AML-193 (cell line): ENCODE results near the gene DUS2.
"Not testable (repeated sequence)": the region's sequence is repeated elsewhere in the genome, so short reads cannot be mapped to it uniquely, and the experiment has no call there.

Source experiments
- DNase-seq, 2 experiments: peaks; one replicate each; lab custom pipeline; 2025; lab: John Stamatoyannopoulos, UW

Gene DUS2

DNA sequence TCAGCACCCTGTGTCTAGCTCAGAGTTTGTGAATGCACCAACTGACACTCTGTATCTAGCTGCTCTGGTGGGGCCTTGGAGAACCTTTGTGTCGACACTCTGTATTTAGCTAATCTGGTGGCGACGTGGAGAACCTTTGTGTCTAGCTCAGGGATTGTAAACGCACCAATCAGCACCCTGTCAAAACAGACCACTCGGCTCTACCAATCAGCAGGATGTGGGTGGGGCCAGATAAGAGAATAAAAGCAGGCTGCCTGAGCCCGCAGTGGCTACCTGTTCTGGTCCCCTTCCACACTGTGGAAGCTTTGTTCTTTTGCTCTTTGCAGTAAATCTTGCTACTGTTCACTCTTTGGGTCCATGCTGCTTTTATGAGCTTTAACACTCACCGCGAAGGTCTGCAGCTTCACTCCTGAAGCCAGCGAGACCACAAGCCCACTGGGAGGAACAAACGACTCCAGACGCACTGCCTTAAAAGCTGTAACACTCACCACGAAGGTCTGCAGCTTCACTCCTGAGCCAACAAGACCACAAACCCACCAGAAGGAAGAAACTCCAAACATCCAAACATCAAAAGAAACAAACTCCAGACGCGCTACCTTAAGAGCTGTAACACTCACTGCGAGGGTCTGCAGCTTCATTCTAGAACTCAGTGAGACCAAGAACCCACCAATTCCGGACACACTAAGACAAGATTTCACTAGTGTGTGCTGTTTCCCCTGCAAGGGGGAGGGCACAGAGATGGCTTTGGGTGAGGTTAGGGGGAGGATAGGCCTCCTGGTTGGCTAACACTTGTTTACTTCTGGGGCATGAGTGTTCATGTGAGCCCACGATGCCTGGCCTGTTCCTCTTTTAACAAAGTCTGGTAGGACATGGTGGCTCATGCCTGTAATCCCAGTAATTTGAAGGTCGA, 24.1 kb upstream of the DUS2 start, which contains the start of gene DPEP2:
Gene DPEP2, minus strand, starts transcription at position 706 of the 910 bp plus-strand sequence. CDS start 6,272 bp downstream, outside the sequence.
- DNase-seq, result peak; percentile 49

DNA sequence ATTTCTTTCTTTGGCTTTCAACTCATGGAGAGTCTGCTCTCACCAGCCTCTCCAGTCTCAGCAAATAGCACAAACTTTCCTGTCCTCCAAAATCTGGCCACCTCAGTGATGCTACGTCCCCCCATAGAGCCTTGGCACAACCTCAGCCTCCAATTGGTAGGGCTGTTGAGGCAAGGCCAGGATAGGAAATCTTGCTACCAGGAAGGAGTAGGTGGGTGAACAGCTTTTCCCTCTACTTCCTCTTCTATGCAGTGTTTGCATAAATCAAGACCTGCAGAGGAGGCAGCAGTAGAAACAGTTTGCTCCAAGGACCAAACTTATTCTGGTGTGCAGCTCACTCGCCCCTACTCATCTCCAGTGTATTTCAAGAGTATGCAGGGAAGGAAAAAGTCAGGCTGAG, 23.1 kb upstream of the DUS2 start:
- peak; percentile 20 to 47 for DNase-seq

DNA sequence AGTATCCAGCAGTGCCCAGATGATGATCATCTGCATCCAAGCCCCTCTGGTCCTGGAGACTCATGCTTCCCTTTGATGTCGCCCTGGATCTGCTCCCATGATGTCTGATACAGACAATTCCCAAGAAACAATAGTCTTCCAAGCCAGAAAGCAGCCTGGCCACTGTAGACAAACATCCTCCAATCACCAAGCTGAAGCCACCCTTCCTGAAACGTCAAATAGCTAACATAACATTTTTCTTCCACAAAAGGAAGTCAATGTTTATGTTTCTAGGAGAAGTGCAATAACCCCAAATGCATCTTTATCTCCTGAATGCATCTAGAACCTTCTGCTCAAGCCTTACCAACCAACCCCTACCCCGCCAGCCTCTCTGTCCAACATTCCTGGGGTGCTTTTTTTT, 22.6 kb upstream of the DUS2 start:
- no peak for DNase-seq

DNA sequence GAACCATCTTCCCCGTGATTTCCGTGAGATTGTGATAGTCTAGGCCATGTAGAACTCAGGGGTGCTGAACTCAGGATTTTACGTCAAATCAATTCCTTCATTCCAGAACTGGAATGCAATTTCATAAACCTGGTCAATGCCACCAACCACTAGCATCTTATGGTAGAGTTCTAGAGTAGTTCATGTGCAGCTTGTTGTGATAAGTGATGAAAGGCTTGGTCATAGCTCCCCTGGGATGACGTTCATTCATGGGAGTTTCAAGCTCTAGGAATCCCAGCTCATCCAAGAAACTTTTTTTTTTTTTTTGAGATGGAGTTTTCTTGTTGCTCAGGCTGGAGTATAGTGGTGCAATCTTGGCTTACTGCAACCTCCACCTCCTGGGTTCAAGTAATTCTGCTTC, 20.1 kb upstream of the DUS2 start:
- no peak for DNase-seq

DNA sequence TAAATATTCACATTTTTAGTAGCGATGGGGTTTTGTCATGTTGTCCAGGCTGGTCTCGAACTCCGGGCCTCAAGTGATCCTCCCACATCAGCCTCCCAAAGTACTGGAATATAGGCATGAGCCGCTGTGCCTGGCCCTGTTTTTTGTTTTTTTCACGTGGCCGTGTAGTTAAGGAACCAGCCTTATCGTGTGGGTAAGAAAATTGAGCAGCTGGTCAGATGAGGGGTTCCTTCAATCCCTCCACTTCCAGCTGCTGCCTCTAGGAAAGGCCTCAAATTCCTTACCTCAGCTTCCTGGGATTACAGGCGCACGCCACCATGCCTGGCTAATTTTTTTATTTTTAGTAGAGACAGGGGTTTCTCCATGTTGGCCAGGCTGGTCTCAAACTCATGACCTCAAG, 17.9 kb upstream of the DUS2 start:
- DNase-seq, result no peak

DNA sequence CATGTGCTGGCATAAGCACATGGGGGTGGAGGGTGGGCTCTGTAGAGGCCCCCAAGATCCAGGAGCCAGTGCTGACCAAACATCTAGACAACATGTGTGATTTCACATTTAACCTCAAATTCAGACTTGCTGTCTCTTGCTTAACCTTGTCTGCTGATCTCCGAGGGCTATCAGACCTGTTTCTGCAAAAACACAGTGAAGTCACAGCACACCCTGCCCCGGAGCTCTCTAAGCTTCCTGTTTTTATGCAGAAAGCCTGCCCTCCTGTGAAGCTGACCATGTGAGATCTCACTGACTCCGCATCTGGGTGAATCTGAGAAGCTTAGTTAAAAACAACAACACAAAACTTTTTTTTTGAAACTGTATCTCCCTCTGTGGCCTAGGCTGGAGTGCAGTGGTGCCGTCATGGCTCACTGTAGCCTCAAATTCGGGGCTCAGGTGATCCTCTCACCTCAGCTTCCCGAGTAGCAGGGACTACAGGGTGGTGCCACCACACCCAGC, 17.2 kb upstream of the DUS2 start:
- DNase-seq, result peak; percentile 95 to 96

DNA sequence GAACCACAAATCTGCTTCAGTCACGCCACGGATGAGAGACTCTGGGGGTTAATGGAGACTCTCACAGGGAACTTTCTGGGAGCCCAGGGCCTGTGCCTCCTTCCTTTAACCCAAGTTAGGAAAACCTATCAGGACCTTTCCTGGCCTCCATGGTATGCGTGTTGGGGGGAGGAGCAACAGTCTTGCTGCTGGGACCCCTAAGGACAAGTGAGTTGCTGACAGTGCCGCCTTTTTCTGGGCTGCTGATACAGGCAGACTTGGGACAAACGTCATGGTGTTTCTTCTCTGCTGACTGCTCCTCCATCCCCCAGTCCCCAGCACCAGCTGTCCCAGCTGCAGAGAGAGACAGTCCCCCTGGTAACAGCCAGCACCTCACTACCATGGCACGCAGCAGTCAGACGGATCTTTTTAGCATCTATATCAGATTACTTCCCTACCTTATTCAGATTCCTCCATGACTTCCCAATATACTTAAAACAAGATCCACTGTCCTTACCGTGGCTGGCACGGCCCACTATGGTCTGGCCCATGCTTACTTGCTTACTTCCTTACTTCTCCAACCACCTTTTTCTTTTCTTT, 13.8 kb upstream of the DUS2 start:
- no peak for DNase-seq

DNA sequence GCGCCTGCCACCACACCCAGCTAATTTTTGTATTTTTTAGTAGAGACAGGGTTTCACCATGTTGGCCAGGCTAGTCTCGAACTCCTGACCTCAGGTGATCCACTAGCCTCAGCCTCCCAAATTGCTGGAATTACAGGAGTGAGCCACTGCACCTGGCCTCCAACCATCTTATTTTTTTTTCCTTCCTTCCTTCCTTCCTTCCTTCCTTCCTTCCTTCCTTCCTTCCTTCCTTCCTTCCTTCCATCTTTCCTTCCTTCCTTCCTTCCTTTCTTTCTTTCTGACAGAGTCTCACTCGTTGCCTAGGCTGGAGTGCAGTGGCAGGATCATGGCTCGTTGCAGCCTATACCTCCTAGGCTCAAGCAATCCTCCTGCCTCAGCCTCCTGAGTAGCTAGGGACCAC, 13.2 kb upstream of the DUS2 start:
- DNase-seq, result not testable (repeated sequence)

DNA sequence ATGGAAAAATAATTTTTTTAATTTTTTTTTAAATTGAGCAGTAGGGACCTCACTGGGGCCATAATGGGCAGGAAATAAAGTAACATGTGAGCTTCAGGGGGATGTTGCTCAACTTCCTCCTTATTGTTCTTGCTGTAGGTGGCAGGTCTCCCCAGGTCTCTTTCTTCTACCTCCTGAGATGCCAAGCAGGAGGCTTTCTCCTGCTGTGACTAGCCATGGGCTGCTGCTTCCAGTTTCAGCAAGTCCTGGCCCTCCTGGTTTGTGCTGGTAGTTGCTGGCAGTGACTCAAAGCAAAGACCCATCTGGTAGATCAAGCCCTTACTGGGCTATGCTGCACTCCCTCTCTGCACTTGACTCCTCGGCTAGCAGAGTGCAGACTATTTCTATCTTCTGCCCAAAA, 9.6 kb upstream of the DUS2 start:
- peak; percentile 60 to 75 for DNase-seq

DNA sequence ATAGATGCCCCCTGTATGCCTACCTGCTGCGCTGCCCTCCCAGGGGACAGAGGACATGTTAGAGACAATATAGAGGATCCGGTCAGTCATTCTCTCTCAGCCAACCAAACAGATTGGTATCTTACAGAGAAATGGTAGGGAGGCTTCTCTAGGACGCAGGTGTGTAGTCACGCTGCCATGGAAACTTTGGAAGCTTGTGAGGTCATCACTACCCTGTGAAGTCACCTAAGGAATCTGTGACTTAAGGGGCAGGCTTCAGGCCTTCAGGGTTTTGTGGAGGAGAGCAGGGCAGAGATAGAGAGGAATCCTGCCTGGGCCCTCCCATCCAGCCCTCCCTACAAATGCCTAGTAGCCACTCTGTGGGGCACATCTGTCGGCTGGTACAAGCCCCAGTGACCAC, 7.4 kb upstream of the DUS2 start, which contains the start of gene DPEP2NB:
Gene DPEP2NB, minus strand, starts transcription at position 231 of the 400 bp plus-strand sequence. Its CDS starts 141 bp downstream, at position 90.
- DNase-seq, result no peak

DNA sequence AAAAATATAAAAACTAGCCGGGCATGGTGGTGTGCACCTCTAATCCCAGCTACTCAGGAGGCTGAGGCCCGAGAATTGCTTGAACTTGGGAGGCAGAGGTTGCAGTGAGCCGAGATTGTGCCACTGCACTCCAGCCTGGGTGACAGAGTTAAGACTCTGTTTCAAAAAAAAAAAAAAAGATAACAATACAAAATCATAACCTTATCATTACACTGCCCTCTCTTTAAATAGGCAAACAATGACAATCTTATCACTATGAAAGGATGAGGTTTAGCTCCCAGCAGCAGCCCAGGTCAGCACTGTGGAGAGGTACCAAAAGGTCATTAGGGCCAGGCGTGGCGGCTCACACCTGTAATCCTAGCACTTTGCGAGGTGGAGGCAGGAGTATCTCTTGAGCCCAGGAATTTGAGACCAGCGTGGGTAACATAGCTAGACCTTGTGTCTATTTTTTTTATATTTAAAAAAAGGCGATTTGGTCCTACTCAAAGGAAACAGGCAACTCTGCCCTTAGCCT, 3.9 kb upstream of the DUS2 start:
- no peak for DNase-seq

DNA sequence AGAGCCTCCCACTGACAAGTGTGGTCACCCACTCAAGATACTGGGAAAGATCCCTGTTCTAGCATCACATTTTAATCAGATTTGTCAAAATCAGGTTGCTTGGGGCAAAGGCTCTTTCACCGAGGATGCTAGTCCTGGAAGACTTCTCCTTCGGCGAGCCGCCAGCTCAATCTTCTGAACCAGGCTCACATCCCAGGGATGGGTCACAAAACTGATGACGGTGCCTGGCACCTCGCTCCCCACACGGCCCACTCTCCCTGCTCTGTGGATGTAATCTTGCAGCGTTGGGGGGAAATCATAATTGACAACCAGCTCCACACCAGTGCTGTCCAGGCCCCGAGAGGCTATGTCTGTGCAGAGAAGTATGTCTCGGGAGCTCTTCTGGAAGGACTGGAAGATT, 1.6 kb upstream of the DUS2 start:
- no peak for DNase-seq

DNA sequence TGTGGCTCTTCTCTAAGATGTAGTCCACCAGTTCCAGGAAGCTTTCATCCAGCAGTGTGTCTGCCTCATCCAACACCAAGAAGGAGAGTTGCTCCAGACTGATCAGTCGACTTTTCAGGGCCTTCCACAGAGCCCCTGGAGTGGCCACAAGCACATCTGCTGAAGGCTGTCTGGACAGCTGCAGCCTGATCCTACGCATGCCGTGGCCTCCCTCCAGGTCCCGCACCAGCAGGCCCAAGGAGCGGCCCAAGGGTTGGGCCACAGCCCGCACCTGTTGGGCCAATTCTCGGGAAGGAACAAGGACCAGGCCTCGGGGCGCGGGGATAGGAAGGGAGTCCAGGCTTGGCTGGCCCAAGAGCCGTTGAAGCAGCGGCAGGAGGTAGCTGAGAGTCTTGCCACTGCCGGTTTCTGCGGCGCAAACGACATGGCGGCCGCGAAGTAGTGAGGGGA, 781 bp upstream of the DUS2 start:
- no peak for DNase-seq

DNA sequence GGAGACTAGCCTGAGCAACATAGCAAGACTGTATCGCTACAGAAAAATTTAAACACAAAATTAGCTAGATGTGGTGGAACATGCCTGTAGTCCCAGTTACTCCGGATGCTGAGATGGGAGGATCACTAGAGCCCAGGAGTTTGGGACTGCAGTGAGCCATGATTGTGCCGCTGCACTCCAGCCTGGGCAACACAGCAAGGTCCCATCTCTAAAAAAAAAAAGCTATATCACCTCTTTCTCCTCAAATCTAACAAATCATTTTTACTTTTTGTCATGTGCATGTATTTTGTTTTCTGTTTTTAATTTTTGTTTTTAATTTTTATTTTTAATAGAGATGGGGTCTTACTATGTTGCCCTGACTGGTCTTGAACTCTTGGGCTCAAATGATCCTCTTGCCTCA, 5.9 kb downstream of the DUS2 start:
- DNase-seq, result no peak

DNA sequence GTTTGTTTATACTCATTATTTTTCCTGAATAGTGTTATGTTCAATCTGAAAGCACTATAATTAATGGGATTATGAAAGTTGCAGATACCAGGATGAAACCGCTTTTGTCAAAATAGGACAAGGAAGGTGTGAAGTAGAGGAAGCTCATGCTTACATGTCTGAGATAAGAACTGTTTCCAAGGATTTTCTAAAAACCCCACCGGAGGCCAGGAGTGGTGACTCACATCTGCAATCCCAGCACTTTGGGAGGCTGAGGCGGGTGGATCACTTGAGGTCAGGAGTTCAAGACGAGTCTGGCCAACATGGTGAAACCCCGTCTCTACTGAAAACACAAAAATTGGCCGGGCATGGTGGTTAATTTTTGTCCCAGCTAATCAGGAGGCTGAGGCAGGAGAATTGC, 7.0 kb downstream of the DUS2 start:
- not testable (repeated sequence) for DNase-seq

DNA sequence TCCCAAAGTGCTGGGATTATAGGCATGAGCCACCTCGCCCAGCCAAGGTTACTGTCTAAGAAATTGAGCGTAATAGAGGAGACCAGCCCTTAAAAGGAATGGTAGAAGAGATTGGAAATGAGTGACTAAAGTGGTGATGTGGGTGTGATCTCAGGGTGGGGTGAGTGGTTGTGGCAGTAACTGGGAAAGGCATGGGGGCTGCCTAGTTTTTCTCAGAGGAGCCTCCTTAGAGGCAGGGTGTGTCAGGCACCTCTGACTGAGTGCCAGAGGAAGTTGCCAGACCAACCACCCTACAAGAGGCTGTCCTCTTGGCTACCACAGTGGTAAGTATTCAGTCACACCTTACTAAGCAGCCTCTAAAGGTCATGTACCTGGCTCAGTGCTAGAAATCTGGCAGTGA, 8.9 kb downstream of the DUS2 start:
- DNase-seq, result no peak

DNA sequence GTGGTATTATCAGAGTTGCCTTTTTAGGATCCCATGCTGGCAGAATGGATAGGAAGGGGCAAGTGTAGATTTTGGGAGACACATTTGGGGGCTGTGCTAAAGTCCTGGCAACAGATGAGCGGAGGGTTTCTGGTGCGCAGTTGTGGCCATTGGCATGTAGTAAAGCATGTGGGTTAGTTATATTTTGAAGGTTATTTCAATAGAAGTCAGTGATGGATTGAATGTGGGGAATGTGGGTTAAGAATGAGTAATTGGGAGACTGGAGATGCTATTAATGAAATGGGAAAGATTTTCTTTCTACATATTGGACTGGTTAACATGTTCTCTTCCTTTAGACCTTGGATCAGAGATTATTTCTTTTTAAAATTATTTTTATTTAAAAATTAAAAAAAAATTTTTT, 10.0 kb downstream of the DUS2 start:
- DNase-seq, result no peak

DNA sequence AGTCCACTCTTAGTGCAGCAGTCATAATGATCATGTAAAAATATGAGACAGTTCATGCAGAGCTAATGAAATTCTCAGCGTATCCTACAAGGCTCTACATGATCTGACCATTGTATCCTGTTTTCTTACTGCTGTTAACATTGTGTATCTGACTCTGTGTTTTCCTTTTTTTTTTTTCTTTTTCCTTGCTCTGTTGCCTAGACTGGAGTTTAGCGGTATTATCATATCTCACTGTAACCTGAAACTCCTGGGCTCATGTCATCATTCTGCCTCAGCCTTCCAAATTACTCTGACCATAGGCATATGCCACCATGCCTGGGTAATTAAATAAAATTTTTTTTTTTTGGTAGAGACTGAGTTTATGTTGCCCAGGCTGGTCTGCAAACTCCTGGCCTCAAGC, 12.1 kb downstream of the DUS2 start:
- no peak for DNase-seq

DNA sequence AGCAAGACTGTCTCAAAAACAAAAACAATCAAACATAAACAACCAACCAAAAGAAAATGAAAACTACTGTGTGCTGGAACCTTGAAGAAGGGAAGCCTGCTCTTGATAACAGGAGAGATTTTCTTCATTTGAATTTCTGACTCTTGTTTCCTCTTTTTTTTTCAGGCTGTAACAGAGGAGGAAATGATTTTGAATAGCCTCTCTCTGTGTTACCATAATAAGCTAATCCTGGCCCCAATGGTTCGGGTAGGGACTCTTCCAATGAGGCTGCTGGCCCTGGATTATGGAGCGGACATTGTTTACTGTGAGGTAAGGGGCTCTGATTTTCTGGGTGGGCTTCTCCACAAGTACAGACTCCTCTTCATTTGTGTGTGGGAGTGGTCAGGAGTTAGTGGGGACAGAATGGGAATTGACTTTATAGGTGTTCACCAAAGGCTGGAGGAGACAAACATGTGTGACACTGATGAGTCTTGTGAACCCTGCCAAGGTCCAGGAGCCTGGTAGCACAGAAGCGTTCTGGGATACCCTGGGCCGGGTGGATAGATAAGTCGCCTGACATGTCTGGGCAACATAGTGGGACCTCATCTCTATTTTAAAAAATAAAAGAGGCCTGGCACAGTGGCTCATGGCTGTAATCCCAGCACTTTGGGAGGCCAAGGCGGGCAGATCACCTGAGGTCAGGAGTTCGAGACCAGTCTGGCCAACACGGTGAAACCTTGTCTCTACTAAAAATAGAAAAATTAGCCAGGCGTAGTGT, 14.9 kb downstream of the DUS2 start:
- peak; percentile 3 to 8 for DNase-seq

DNA sequence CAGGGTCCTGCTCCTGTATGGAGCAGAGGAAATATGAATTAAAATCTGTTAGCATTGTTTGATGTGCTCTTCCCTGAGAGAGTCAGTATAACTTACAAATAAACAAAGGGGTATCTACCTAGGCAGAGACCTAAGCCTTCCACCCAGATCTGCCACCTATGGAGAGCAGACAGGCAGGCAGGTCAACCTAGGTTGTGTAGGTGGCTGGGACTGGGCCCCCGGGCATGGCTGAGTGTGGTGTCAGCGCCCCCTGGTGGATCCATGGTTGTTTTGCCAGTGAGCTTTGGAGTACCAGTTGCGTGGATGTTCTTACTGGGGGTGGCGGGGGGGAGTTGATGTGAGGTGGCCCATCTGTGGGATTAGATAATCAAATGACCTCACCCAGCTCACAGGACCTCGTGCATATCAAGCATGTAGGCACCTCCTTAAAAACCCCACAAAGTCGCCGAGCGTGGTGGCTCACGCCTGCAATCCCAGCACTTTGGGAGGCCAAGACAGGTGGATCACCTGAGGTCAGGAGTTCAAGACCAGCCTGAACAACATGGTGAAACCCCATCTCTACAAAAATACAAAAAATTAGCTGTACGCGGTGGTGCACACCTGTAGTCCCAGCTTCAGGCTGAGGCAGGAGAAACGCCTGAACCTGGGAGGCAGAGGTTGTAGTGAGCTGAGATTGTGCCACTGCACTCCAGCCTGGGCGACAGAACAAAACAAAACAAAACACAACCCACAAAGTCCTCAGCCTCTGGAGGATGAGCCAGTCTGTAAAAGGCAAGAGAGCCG, 17.6 kb downstream of the DUS2 start:
- peak; percentile 38 to 62 for DNase-seq

DNA sequence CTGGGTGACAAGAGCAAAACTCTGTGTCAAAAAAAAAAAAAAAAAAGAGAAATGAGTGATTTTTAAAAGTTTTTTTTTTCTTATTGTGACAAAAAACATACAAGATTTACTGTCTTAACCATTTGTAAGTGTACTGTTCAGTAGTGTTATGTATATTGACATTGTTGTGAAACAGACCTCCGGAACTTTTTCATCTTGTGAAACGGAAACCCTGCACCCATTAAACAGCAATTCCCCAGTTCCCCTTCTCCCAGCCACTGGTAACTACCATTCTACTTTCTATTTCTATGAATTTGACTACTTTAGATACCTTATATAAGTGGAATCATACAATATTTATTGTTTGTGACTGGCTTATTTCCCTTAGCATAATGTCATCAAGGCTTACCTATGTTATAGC, 18.7 kb downstream of the DUS2 start:
- DNase-seq, result no peak
